ENCODE results near the gene CYP2W1. TPM values are rescaled to one million over a fixed set of nuclear protein-coding genes. Genes with fewer than 3 reads are reported as not detected.

CYP2W1 gene
- total RNA-seq, 1 experiment from 2014 or later, result not detected

DNA sequence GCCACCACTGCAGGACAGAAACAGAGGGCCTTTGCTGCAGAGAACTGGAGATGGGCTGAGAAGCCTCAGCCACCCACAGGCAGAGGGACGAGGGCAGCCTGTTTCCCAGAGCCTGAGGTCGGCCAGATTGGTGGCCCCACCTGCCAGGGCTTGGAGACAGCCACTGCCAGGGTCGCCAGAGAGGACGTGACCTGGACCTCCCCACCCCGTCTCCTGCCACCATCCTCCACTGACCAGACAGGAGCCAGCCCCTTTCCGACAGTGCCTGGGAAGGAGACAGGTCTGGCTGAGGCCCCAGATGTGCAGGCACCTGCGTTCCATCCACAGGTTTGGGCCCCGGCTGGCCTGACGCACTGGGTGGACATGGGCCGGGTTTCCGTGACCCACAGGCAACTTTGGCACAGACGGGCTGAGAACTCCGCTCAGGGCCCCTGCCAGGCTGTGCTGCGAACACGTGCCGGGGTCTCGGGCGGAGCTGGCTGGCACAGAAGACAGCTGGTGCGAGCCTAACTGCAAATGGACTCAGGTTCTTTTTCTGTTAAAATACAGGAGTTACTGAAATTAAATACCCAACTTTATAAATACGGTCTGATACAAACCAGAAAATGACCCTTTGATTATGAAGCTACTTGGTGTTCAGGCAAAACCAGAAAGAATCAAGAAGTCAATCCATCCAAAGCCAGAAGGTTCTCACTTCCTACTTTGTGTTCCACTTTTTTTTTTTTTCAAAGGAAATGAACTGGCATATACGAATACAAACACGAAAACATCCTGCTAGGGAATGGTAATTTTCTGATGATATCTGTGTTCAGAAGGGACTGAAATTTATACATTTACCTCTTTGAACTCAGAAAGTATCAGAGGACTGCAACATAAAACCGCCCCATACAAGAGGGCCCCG lies 14.5 kb upstream of the CYP2W1 start:
- Histone ChIP-seq H3K27me3 (ENCODE audit: low read length) (no peaks in the 10 kb centered on the region), H3K4me2 (ENCODE audit: low read depth, low read length, poor library complexity, severe bottlenecking) (no peak overlapping the region), H3K79me2 (ENCODE audit: low read length) (peaks cover 16% of the 10 kb centered on the region), H3K9me2 (replicated peaks; ENCODE audit: insufficient read depth, low read length) (no peaks in the 10 kb centered on the region), H3K27ac (ENCODE audit: low read length) (no peak overlapping the region), H3K4me1 (ENCODE audit: low read length) (peaks cover 5% of the 10 kb centered on the region), H3K4me3 (ENCODE audit: low read length) (no peak overlapping the region), H3K9me3 (ENCODE audit: low read length) (no peaks in the 10 kb centered on the region), H4K20me1 (ENCODE audit: insufficient read depth, low read depth, low read length) (peaks cover 54% of the 10 kb centered on the region; the same call in 1 of the 2 replicates), H3K36me3 (ENCODE audit: insufficient read depth, low read length) (peaks cover 29% of the 10 kb centered on the region), H2AFZ (ENCODE audit: low read length) (no peak overlapping the region), H3K9ac (ENCODE audit: low read length) (no peak overlapping the region)
- no peak for DNase-seq

DNA sequence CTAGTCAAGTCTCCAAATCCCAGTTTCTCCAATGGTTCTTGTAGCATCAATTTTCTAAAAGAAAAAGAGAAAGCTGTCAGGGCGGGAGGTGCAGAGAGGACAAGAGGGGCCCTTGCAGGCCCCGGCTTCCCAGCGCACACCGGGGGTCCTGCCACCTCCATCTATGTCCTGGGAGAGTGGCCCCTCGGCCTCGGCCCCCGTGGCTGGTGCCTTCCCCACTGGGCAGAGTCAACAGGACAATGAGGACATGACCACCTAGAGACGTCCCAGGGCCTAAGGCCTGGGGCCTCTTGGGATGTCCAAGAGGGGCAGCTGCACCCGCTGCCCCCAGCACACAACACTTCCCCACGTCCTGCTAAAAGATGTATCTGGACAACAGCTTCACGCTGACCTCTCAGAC lies 13.6 kb upstream of the CYP2W1 start:
- Histone ChIP-seq H3K79me2 (ENCODE audit: low read length) (peaks cover 25% of the 10 kb centered on the region), H3K4me2 (ENCODE audit: low read depth, low read length, poor library complexity, severe bottlenecking) (no peak overlapping the region), H3K27ac (ENCODE audit: low read length) (no peak overlapping the region)

DNA sequence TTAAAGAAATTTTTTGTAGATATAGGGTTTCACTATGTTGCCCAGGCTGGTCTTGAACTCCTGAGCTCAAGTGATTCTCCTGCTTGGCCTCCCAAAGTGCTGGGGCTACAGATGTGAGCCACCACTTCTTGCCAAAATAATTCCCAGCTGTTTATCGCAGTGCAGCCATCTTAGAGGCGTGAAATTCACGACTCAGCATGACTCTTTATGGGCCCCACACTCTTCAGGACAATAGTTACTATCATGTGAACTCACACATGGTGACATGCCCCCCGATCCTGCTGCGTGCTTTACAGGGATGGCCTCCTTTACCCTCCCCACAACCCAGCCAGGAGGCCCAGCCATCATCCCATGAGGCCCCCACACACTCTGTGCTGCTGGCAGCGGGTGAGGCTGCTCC lies 12.2 kb upstream of the CYP2W1 start:
- no peak for DNase-seq
- Histone ChIP-seq H3K27ac (ENCODE audit: low read length) (no peak overlapping the region), H2AFZ (ENCODE audit: low read length) (no peak overlapping the region), H3K9me2 (replicated peaks; ENCODE audit: insufficient read depth, low read length) (no peaks in the 10 kb centered on the region), H3K36me3 (ENCODE audit: insufficient read depth, low read length) (peaks cover 29% of the 10 kb centered on the region), H4K20me1 (ENCODE audit: insufficient read depth, low read depth, low read length) (peaks cover 62% of the 10 kb centered on the region), H3K4me2 (ENCODE audit: low read depth, low read length, poor library complexity, severe bottlenecking) (no peak overlapping the region), H3K4me1 (ENCODE audit: low read length) (peaks cover 17% of the 10 kb centered on the region), H3K79me2 (ENCODE audit: low read length) (peaks cover 34% of the 10 kb centered on the region), H3K9ac (ENCODE audit: low read length) (no peak overlapping the region), H3K4me3 (ENCODE audit: low read length) (no peak overlapping the region), H3K27me3 (ENCODE audit: low read length) (no peaks in the 10 kb centered on the region), H3K9me3 (ENCODE audit: low read length) (no peaks in the 10 kb centered on the region)

More for the DNA sequence above, 13.6 kb upstream of the CYP2W1 start:
- Histone ChIP-seq H3K4me3 (ENCODE audit: low read length) (no peak overlapping the region), H3K9me2 (replicated peaks; ENCODE audit: insufficient read depth, low read length) (no peaks in the 10 kb centered on the region), H4K20me1 (ENCODE audit: insufficient read depth, low read depth, low read length) (peaks cover 57% of the 10 kb centered on the region), H3K36me3 (ENCODE audit: insufficient read depth, low read length) (peaks cover 29% of the 10 kb centered on the region), H3K4me1 (ENCODE audit: low read length) (peaks cover 14% of the 10 kb centered on the region), H3K27me3 (ENCODE audit: low read length) (no peaks in the 10 kb centered on the region), H3K9me3 (ENCODE audit: low read length) (no peaks in the 10 kb centered on the region), H3K9ac (ENCODE audit: low read length) (no peak overlapping the region), H2AFZ (ENCODE audit: low read length) (no peak overlapping the region)
- DNase-seq, result no peak

DNA sequence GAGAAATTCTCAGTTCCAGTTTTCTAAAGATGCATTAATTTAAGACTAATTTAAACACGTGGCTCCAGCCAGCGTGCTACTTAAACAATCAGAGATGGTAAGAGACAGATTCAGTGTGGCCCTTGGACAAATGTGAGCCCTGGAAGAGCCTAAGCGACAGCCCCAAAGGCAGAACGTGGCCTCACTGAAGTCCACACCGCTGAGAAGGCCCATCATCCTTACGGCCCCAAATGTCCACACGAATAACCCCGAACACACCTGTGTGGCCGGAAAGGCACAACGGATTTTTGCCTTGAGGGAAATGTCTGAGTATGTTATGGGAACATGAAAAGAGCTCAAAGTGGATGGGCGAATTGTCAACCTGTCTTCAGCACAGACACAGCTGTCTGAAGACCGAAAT lies 10.9 kb upstream of the CYP2W1 start:
- Histone ChIP-seq H3K79me2 (ENCODE audit: low read length) (peaks cover 34% of the 10 kb centered on the region), H3K9me2 (replicated peaks; ENCODE audit: insufficient read depth, low read length) (no peaks in the 10 kb centered on the region), H4K20me1 (ENCODE audit: insufficient read depth, low read depth, low read length) (peaks cover 52% of the 10 kb centered on the region), H3K27ac (ENCODE audit: low read length) (no peak overlapping the region), H3K9ac (ENCODE audit: low read length) (no peak overlapping the region), H3K36me3 (ENCODE audit: insufficient read depth, low read length) (peaks cover 29% of the 10 kb centered on the region), H3K9me3 (ENCODE audit: low read length) (no peaks in the 10 kb centered on the region), H2AFZ (ENCODE audit: low read length) (no peak overlapping the region), H3K27me3 (ENCODE audit: low read length) (no peaks in the 10 kb centered on the region), H3K4me1 (ENCODE audit: low read length) (peaks cover 28% of the 10 kb centered on the region), H3K4me3 (ENCODE audit: low read length) (no peak overlapping the region), H3K4me2 (ENCODE audit: low read depth, low read length, poor library complexity, severe bottlenecking) (no peak overlapping the region)
- DNase-seq, result no peak

DNA sequence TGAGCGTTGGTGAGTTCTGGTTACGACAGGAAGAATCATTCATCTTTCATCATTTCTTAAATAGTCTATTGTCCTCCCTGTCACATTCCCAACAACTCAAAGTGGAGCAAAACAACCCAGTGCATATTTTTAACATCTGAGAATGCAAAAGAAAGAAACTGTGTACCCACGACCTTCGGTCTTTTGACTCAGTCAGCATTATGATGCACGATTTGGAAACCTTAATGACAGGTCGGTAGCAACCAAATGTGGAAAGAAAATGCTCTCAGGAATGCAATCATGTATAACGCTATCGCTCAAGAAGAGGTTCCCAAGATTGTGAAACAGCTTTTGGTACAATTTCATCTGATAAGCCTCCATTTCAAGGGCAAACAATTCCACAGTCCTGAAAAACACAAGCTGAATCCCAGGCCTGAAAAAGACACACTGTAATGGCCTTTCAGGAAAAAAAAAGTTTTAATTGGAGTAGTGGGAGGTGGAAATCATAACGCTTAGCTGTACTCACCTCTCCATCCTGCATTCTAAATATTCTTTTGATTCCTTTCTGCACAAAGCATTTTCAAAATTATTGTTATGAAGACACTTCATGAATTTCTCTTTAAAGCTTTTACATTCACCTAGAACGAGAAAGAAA lies 10.2 kb upstream of the CYP2W1 start:
- Histone ChIP-seq H3K27me3 (ENCODE audit: low read length) (no peaks in the 10 kb centered on the region), H3K36me3 (ENCODE audit: insufficient read depth, low read length) (peaks cover 29% of the 10 kb centered on the region), H3K27ac (ENCODE audit: low read length) (no peak overlapping the region), H3K4me2 (ENCODE audit: low read depth, low read length, poor library complexity, severe bottlenecking) (peak overlapping the region; percentile 99), H4K20me1 (ENCODE audit: insufficient read depth, low read depth, low read length) (peaks cover 48% of the 10 kb centered on the region), H3K79me2 (ENCODE audit: low read length) (peaks cover 34% of the 10 kb centered on the region), H3K9me3 (ENCODE audit: low read length) (no peaks in the 10 kb centered on the region), H3K4me3 (ENCODE audit: low read length) (no peak overlapping the region), H3K9ac (ENCODE audit: low read length) (no peak overlapping the region), H3K9me2 (replicated peaks; ENCODE audit: insufficient read depth, low read length) (no peaks in the 10 kb centered on the region), H3K4me1 (ENCODE audit: low read length) (peaks cover 35% of the 10 kb centered on the region), H2AFZ (ENCODE audit: low read length) (no peak overlapping the region)
- DNase-seq, result no peak

DNA sequence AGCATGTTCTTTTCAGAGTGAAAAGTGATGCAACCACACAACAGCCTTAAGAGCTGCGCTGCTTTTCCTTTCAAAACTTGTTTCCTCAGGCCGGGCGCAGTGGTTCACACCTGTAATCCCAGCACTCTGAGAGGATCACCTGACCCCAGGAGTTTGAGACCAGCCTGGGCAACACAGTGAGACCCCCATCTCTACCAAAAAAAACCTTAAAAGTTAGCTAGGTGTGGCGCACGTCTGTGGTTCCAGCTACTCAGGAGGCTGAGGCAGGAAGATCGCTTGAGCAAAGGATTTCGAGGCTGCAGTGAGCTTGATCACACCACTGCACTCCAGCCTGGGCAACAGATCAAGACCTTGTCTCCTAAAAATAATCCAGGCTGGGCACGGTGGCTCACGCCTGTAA lies 9.7 kb upstream of the CYP2W1 start:
- H3K36me3 ChIP-seq (ENCODE audit: insufficient read depth, low read length), result peaks cover 26% of the 10 kb centered on the region
- peaks cover 44% of the 10 kb centered on the region for H4K20me1 ChIP-seq (ENCODE audit: insufficient read depth, low read depth, low read length)
- no peaks in the 10 kb centered on the region for H3K9me3 ChIP-seq (ENCODE audit: low read length)
- no peak overlapping the region for H3K27ac ChIP-seq (ENCODE audit: low read length)
- no peak overlapping the region for H3K4me3 ChIP-seq (ENCODE audit: low read length)
- H3K9ac ChIP-seq (ENCODE audit: low read length), result no peak overlapping the region; the same call in 1 of the 2 replicates
- H3K27me3 ChIP-seq (ENCODE audit: low read length), result no peaks in the 10 kb centered on the region
- H3K79me2 ChIP-seq (ENCODE audit: low read length), result peaks cover 34% of the 10 kb centered on the region
- H3K4me1 ChIP-seq (ENCODE audit: low read length), result peaks cover 40% of the 10 kb centered on the region
- no peak for DNase-seq
- H3K4me2 ChIP-seq (ENCODE audit: low read depth, low read length, poor library complexity, severe bottlenecking), result peak overlapping the region; percentile 99
- H2AFZ ChIP-seq (ENCODE audit: low read length), result no peak overlapping the region
- H3K9me2 ChIP-seq (replicated peaks; ENCODE audit: insufficient read depth, low read length), result no peaks in the 10 kb centered on the region

DNA sequence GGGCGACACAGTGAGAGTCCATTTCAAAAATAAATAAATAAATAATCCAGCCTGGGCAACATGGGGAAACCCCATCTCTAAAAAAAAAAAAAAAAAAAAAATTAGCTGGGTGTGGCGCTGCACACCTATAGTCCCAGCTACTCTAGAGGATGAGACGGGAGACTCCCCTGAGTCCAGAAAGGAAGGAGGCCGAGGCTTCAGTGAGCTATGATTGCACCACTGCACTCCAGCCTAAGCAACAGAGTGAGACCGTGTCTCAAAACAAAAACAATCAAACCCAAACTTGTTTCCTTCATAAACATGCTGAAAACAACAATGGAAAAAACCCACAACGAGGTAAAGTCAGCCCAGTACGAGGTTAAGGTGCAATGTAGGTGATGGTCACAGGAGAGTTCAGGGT lies 8.8 kb upstream of the CYP2W1 start:
- H4K20me1 ChIP-seq (ENCODE audit: insufficient read depth, low read depth, low read length), result peaks cover 38% of the 10 kb centered on the region
- no peak overlapping the region for H3K27ac ChIP-seq (ENCODE audit: low read length)

More for the DNA sequence above, 8.8 kb upstream of the CYP2W1 start:
- Histone ChIP-seq H3K9ac (ENCODE audit: low read length) (peak overlapping the region; percentile 100), H3K9me2 (replicated peaks; ENCODE audit: insufficient read depth, low read length) (no peaks in the 10 kb centered on the region), H3K36me3 (ENCODE audit: insufficient read depth, low read length) (peaks cover 21% of the 10 kb centered on the region), H3K27me3 (ENCODE audit: low read length) (no peaks in the 10 kb centered on the region), H2AFZ (ENCODE audit: low read length) (no peak overlapping the region), H3K4me1 (ENCODE audit: low read length) (peaks cover 49% of the 10 kb centered on the region), H3K79me2 (ENCODE audit: low read length) (peaks cover 34% of the 10 kb centered on the region), H3K4me3 (ENCODE audit: low read length) (peak overlapping the region; percentile 100), H3K4me2 (ENCODE audit: low read depth, low read length, poor library complexity, severe bottlenecking) (peak overlapping the region; percentile 99), H3K9me3 (ENCODE audit: low read length) (no peaks in the 10 kb centered on the region)
- no peak for DNase-seq

All from Karpas-422 (cell line).